ENCODE measurements around the gene PITX1.

PITX1 gene

DNA sequence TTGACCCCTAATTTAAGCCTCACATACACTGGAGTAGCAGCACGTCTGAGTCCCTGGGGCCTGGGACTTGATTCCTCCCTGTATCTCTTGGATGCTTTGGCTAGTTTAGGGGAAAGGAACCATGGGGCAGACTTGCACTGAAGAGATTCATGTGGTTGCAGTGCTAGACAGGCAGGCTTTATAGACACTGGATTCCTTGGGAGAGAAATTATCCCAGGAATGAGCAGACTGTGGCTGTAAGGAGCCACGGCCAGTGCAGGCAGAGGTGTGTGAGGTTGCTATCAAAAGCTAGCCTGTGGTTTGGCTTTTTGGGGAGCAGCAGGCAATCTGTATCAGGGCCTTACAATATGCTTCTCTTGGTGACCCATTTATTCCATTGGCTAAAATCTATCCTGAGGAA is 20.5 kb upstream of the PITX1 start:
- H3K27ac ChIP-seq = no peak overlapping the region
- TF ChIP-seq, protein P1, sequence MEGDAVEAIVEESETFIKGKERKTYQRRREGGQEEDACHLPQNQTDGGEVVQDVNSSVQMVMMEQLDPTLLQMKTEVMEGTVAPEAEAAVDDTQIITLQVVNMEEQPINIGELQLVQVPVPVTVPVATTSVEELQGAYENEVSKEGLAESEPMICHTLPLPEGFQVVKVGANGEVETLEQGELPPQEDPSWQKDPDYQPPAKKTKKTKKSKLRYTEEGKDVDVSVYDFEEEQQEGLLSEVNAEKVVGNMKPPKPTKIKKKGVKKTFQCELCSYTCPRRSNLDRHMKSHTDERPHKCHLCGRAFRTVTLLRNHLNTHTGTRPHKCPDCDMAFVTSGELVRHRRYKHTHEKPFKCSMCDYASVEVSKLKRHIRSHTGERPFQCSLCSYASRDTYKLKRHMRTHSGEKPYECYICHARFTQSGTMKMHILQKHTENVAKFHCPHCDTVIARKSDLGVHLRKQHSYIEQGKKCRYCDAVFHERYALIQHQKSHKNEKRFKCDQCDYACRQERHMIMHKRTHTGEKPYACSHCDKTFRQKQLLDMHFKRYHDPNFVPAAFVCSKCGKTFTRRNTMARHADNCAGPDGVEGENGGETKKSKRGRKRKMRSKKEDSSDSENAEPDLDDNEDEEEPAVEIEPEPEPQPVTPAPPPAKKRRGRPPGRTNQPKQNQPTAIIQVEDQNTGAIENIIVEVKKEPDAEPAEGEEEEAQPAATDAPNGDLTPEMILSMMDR (IDR thresholded peaks at IDR 0.05) = no peak
- no peak for TF ChIP-seq ZFX (IDR thresholded peaks at IDR 0.05; ENCODE audit: borderline replicate concordance)

DNA sequence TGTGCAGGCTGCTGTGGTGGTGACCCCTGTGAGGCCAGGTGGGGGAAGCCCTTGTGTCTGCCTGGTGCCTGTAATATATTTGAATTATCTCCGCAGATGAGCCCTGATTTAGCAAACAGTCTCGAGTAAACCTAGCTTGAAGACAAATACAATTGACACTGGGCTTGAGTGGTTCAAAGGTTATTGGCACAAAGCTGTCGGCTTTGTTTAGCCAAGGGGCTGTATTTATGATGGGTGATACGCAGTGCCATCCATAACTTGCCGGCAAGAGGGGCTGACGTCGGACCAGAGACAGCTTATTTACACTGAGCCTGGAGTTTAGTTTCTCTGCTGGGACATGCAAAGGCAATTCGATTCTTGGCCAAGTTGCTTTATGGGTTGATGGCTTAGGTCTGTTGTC is 20.0 kb upstream of the PITX1 start:
- TF ChIP-seq, protein P1 (IDR thresholded peaks at IDR 0.05) = no peak
- TF ChIP-seq ZFX (IDR thresholded peaks at IDR 0.05; ENCODE audit: borderline replicate concordance) = no peak
- no peak overlapping the region for H3K27ac ChIP-seq

- no peak for TF ChIP-seq ZFX (IDR thresholded peaks at IDR 0.05; ENCODE audit: borderline replicate concordance)
- TF ChIP-seq, protein P1 (IDR thresholded peaks at IDR 0.05) = no peak
- H3K27ac ChIP-seq = no peak overlapping the region
These were observed 19.2 kb upstream of the PITX1 start for GRCh38 chr5:135053278-135053677.

- no peak overlapping the region for H3K27ac ChIP-seq
- no peak for TF ChIP-seq ZFX (IDR thresholded peaks at IDR 0.05; ENCODE audit: borderline replicate concordance)
- TF ChIP-seq, protein P1 (IDR thresholded peaks at IDR 0.05) = no peak
These were observed 18.6 kb upstream of the PITX1 start for GRCh38 chr5:135052511-135053145.

- TF ChIP-seq, protein P1 (IDR thresholded peaks at IDR 0.05) = no peak
- TF ChIP-seq ZFX (IDR thresholded peaks at IDR 0.05; ENCODE audit: borderline replicate concordance) = no peak
- H3K27ac ChIP-seq = no peak overlapping the region
These were observed 17.8 kb upstream of the PITX1 start for GRCh38 chr5:135051872-135052271.

- no peak for TF ChIP-seq ZFX (IDR thresholded peaks at IDR 0.05; ENCODE audit: borderline replicate concordance)
- TF ChIP-seq, protein P1 (IDR thresholded peaks at IDR 0.05) = no peak
- no peak overlapping the region for H3K27ac ChIP-seq
These were observed 17.4 kb upstream of the PITX1 start for GRCh38 chr5:135051399-135051798.

DNA sequence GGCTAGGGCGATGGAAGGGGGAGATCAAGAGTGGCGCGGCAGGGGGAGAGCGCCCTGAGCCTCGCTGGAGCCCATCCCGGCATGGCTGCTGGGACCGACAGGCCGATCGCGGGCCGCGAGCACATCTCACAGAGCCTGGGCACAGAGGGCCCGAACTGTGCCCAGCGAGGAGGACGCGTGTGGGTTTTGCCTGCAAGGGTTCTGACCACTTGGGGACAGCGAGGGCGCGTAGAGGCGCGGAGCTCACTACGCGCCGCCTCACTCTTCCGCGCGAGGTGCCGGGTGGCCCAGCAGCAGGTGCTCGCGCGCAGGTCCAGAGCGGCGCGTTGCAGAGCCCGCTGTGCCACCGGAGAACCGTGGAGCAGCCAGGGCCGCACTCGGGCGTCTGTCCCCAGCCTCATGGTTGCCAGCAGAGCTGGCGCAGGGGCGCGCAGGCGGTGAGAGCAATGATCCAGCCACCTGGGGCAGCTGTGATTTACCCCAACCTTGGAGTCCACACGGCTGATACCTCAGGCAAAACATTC is 16.3 kb upstream of the PITX1 start:
- TF ChIP-seq, protein P1 (IDR thresholded peaks at IDR 0.05) = no peak
- no peak for TF ChIP-seq ZFX (IDR thresholded peaks at IDR 0.05; ENCODE audit: borderline replicate concordance)
- no peak overlapping the region for H3K27ac ChIP-seq
